HG03469 (cell line): ENCODE data around the gene LHX2.

Experiments
- ATAC-seq: cut with Tn5 transposase; IDR thresholded peaks from one replicate; pipeline ENCODE4 v1.9.1; 2021; ENCODE audit warnings: mild to moderate bottlenecking, moderate library complexity, moderate number of reproducible peaks; ENCODE audit not compliant: unreplicated experiment

LHX2 gene

DNA sequence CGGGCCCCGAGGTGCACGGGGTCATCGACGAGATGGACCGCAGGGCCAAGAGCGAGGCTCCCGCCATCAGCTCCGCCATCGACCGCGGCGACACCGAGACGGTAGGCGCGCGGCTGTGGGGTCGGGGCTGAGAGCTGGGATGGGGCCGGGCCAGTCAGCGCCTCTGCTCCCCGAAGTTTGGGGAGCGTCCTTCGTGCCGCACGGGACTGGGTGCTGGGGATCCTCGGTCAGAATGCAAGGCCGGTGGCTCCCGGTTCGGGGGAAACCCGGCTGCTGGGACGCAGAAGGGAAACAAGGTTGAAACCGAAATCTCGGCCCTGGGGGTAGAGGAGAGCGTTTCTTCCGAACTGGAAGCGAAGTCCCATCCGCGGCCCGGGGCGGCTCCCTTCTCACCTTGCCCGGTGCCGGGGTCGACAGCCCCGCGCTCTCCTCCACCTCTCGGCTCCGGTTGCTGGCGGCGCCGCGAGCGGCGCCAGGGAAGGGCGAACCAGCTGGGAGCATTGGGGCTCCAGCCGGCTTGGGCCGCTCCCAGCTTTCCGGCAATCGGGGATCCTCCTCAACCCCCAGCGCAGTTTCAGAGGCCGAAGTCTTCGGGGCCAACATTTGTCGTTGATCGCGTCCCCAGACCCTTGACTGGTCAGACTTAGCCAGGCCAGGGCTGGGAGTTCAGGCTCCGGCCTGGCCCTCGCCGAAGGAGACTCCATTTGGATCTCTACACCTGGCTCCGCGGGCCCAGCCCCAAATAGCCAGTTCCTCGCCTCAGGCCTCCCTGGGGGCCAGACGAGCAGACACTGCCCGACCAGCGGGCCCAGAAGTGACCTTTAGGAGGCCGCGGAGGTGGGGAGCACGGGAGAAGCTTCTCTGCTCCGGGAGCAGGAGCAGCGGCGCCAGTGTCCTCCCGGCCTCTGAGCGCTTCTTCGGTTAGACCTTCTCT, 1.1 kb downstream of the LHX2 start:
- ATAC-seq = no peak

DNA sequence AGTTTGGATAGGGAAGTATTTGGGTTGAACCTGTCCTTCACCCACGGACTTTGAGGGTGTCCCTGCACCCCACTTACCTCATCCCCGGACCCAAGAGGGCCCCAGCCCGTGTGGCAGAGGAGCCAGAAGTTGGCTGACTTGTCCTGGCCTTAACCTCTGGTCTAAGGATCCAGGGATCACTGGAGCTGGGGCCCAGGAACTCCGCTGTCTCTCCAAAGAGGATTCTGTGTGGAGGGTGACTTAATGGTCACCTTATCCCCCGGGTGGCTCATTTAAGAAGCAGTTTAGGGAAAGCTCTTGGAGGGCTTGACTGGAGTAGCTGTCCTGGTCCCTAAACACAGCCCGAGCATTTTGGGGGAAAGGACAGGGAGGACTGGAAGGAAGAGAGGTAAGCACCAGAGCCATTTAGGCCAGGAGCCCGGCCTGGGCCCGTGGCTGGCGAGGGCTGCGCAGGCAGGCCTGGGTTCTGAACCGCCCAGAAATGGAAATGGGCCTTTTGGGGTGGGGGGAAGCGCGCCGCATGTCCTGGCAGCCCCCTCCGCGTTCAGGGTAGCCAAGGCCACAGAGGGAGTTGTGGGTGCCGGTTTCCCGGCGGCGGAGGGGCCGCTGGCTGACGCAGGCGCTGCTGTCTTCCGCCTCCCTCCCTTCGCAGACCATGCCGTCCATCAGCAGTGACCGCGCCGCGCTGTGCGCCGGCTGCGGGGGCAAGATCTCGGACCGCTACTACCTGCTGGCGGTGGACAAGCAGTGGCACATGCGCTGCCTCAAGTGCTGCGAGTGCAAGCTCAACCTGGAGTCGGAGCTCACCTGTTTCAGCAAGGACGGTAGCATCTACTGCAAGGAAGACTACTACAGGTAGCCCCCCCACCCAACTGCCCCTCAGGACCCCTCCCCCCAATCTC, 2.0 kb downstream of the LHX2 start:
- no peak for ATAC-seq

DNA sequence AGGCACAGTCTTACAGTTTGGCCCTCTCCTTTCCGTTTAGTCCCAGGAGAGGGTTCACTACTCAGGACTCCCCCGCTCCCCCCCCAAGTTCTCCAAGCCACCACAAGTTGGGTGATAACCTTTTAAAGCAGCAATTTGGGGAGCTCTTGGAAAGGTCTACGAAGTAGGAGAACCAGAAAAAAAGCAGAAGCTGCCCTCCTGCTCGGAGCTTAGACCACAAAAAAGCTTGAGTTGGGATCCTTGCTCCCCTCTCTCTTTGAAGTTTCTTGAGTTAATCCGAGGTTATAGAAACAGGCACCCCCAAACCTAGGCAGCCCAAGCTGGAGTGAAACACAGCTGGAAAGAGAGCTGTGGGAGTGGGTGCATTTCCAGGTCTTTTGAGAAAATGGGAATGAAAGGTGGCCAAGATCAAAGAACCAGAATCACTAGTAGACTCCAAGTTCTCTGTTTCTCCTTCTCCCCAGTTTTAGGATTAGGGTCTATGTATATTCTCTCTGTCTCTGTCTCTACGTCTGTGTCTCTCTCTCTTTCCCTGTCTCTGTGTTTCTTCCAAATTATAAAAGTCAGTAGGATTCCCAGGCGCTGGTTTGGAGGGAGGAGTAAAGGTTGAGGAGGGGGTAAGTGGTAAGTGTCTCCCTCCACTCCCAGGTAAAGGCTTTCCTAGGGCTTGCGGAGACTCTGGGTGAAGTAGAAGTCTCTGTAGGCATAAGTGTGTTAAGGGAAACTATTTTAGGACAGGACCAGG, 2.8 kb downstream of the LHX2 start:
- no peak for ATAC-seq

DNA sequence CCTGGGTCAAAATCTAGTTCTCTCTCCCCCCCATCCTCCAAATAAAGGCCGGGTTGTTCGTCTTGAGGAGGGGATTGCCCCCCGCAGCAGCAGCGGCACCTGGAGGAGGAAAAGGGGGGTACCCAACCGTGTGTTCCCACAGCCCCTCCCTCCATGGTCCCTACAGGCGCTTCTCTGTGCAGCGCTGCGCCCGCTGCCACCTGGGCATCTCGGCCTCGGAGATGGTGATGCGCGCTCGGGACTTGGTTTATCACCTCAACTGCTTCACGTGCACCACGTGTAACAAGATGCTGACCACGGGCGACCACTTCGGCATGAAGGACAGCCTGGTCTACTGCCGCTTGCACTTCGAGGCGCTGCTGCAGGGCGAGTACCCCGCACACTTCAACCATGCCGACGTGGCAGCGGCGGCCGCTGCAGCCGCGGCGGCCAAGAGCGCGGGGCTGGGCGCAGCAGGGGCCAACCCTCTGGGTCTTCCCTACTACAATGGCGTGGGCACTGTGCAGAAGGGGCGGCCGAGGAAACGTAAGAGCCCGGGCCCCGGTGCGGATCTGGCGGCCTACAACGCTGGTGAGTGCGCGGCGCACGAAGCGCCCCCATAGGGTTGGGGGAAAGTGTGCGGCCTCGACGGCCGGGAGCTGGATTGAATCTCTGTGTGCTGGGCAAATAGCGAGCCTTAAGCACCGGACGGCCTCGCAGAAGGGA, 3.5 kb downstream of the LHX2 start:
- no peak for ATAC-seq

DNA sequence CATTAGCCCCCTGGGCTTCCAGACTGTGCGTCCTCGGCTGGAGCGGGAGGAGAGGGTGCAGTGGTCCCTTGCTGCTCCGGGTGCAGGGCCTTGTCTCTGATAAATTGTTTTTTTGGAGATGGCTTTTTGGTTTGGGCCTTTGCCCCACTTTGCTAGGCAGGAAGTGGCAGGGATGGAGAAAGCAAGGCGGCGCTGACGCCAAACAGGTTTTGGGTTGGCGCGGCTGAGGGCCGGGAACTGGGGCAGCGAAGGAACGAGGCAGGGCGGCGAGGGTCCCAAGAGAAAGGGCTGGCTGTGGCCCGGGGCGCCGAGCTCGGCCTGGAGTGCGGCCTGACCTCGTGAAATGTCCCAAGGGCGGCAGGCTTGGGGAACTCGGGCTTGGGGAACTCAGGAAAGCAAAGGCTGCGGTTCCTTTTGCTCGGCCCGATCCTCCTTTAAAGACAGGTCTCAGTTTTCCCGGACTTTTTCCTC, 4.1 kb downstream of the LHX2 start:
- ATAC-seq = no peak

DNA sequence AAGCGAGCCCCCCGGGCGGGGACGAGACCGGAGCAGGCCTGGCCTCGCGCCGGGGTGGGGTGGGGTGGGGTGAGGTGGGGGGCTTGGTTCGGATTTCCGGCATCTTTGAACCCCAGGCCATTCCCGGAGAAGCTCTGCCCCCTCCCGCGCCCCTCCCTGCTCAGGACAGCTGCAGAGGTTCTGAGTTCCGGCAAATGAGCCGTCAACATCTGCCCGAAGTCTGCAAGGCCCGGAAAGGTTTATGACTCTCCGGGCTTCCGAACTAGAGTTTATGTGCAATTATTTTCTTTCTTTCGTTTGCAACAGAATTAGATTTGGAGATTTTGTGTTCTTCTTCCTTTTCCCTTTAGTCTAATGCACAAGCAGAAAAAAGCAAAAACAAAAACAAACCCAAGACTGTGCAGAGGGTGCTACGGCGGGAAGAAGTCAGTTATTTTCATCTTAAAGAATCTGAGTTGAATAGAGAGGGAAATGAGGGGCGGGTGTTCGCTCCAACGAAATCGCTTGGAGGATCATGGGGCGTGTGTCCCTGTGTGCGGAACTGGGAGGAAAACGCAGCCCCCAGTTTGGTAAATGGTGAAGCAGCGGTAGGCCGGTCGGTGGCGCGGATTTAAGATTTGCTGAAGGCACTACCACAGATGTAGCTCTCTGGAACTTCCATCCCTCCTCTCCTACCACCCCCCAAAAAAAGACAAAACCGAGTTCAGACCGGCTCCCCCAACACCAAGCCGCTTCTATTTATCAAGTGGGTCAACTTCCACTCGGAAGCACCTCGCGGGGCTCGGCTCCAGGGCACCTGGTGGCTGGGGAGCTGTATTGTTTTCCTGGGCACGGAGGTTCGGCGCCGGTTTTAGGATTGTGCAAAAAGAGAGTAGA, 4.8 kb downstream of the LHX2 start:
- no peak for ATAC-seq

DNA sequence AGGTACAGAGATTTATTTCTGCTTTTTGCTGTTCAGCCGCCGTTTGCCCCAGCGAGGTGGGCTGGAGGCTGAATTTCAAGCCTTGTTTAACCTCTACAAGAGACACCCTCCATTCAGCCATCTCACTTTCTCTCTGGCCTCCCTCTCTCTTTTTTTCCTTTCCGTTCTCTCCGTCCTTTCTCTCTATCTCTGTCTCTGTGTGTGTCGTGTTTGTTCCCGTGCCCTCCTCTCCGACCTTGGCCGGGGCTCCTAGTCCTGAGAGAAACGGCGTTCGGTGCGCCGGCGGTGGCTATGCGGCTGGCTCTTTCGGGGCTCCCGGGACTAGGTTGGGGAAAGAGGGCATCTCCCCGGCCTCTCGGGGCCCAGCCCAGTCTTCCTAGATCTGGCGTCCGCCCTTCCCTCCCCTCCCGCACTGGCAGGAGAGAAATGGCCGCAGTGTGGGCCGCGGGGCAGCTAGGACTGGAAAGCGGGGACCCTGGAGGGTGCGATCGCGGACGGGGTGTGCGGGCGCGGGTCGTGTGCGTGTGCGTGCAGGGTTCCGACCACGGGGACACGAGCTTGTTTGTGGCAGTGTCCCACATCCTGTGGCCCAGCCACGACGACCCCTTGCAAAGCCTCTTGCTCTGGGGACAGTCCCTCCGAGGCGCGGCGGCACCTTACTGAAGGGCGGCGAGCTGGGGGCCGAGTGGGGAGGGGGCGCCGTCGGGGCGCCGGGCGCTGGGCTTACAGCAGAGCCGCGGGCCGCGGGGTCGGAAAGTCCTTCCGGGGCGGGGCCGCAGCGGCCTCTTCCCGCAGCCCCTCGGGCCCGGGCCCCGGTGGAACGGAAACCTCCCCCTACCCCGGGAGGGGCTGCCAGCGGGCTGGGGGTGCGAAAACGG, 5.7 kb downstream of the LHX2 start:
- ATAC-seq = no peak

DNA sequence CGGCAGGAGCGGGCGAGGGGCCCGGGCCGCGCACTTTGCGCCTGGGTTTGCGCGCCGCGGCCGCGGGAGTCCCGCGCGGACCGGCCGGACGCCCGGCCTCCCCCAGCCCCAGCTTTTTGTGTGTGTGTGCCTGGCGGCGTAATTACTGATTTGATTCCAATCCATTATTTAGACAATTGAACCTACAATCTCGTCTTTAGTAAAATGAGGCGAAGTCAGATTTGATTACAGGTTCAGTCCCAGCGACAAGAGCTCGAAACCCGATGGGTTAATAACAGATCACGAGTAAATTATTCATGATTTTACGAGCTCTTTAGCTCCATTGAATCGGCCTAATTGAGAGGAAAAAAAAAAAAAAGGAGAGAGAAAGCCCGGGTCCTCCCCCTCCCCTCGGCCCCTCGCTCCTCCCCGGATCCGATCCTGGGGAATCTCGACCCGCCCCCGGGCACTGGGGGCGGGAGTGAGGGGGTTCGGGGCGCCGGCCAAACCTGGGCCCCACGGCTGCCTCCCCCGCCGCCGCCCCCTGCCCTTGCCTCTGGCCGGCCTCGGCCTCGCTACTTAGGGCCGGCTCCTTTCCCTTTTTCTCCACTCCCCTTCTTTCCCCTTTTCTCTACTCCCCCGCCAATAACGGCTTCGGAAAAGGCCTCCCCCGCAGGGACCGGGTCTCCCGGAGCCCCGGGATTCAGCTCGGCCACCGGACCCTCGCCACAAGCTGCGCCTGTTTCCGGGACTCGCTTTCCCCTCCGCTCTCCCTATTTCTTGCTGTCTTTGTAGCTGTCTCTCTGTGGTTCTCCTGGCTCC, 6.6 kb downstream of the LHX2 start:
- ATAC-seq = no peak

DNA sequence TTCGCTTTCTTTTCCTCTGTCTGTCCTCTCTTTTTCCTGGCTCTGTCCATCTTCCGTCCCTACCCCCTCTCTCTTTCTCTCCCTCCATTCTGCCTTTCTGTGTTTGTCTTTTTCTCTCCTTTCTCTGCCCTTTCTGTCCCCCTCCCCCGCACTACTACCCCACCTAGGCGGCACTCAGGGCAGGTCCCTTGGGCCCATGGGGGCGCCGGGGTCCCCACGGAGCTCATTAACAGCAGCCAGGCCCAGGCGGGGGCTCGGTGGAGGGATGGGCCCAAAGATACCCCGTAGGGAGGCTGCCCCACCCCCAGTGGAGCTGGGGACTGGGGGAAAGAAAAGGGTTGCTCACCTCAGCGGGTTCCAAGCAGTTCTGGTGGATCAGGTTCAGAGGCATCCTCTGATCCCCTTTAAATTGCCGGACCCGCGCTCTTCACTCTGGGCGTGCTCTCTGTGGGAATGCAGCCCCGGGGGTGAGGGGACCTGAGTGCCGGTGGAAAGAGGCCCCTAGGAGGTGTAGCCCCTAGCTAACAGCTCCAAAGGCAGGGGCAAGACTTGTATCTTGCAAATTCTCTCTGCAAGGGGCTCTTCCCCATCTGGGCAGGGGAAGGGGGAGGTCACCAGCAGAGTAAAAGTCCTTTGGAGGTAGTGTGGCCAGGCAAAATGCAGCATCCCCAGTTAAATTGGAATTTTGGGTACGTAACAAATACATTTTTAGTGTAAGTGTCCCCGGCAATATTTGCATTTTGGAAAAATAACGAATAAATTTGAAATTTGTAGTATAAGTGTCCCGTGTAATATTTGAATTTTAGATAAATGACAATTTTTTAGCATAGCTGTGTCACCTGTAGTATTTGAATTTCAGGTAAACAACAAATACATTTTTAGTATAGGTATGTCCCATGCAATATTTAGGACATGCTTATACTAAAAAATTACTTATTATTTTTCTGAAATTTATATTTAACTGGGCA, 7.4 kb downstream of the LHX2 start:
- no peak for ATAC-seq

DNA sequence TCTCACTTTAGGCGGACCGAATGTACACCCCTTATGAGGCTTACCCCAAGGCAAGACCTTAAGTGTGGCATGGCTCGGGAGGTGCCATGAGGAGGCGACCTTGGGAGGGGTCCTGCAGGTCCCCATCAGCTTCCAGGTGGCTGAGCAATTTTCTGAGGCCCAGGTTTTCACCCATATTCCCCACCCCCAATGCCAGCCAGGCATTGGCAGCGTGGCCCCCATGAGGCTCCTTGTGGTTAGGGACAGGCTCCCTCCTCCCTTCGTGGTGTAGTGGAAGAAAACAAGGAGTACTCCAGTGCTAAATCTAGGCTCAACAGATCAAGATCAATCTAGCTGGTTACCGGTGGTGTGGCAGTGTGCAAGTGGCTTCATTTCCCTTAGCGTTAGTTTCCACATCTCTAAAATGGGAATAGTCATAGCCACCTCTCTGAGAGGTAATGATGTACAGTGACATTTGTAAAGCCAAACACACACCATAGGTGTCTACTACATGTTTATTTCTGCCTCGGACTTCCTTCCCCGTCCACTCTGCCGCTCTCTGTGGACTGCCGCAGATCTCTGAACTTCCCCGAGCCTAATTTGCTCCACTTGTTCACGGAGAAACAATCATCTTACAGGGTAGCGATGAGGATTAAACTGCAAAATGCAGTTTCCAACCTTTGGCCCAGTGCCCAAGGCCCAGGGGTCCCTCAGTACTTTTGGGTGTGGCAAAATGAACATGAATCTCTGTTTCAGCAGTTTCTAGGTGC, 8.4 kb downstream of the LHX2 start:
- no peak for ATAC-seq

DNA sequence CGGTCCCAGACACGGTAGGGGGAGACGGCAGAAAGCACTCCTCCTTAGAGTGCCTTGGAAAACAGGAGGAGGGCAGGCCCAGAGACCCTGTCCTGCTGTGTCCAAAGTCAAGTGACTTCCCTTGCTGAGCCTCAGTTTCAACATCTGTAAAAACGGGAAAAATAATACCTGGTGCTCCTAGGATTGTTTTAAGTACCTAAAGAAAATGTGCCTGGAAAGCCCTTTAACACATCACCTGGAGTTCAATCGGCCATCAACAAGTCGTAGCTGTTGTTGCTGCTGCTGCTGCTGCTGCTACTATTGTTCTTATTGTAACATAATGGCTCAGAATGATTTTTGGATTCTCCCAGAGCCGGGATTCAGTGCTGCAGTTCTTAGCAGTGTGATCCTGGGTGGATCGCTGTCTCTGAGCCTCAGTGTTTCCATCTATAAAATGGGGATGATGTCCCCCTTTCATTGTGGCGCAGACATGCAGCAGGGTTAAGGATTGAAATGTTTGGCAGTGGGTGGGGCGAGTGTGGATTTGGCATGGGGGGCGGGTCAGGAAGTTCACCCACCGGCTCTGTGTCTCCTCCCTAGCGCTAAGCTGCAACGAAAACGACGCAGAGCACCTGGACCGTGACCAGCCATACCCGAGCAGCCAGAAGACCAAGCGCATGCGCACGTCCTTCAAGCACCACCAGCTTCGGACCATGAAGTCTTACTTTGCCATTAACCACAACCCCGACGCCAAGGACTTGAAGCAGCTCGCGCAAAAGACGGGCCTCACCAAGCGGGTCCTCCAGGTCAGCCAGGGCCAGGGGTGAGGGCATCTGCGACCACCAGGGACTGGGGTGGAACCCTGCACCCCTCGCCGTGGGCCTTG, 9.2 kb downstream of the LHX2 start:
- ATAC-seq = no peak

DNA sequence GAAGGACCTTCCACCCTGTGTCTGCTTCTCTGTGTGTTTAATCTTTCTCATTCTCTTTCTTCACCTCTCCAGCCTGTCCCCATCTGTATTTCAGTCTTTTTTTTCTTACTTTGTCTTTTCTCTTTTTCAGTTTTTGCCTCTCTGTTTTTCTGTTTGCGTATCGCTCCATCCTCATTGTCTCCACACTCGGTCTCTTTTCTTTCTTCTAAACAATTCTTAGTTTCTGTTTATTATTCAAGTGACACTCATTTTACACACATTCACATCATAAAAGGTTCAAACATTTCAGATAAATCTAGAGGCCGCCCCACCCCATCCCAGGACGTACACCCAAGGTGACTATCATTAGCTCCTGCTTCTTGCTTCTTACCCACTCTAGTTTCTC, 9.8 kb downstream of the LHX2 start:
- no peak for ATAC-seq

DNA sequence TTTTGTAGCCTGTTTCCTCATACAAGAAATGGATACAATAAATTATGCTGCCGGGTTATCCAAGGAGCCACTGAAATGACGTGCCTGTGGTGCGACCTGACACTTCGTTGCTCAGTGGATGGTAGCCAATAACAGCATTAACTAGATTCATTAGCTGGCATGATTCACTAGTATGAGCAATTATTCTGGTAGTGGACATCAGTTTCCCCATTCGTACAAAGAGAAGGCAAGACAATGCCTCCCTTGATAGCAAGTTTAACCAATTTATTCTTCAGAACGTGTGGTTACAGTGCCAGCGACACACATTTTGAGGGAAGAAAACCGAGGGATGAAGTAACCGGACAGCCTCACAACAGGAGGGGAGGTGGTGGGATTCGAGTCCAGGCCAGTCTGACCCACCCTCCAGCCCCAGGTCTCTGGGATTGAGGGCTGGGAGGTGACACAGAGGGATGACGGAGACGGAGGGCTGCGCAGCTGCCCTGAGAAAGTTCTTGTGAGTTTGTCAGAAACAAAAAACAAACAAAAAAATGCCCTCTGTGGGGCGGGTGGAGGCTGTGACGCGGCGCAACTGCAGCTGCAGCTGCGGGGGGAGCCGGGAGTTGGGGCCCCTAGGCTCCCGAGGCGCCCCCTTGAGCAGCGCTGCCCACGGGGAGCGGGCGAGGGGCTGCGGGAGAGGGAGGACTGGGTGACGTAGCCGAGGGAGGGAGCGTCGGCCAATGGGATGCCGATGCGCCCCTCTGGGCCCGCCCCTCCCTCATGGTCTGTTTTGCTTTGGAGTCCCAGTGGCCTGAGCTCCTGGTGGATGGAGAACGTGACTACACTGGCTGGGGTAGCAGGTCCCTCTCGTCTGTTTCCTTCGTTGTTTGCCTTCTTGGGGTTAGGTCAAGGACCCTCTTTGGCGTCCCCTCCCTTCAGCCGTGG, 10.9 kb downstream of the LHX2 start:
- no peak for ATAC-seq

DNA sequence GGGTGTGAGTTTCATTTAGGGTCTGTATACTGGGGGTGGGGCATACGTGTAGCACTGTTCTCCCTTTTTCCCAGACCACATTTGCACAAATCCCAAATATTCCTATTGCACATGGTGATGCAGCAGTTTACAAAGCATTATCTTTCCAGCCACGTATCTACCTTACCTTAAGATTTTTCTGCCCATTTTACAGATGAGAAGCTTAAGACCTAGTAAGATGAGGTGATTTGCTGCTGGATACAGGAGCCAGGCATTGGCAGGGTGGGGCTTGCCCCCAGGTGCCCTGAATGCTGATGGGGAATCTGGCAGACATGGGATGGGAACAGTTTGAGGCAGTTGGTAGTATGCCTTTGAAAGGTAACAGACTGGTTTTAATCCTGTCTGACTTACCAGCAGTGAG, 12.5 kb downstream of the LHX2 start:
- no peak for ATAC-seq
